GM18909 (cell line): ENCODE results near the gene ZFAND3.

Experiments
- ATAC-seq: cut with Tn5 transposase; IDR thresholded peaks from one replicate; pipeline ENCODE4 v1.9.1; 2021; ENCODE audit warnings: mild to moderate bottlenecking; ENCODE audit not compliant: unreplicated experiment, poor library complexity

ZFAND3 gene

DNA sequence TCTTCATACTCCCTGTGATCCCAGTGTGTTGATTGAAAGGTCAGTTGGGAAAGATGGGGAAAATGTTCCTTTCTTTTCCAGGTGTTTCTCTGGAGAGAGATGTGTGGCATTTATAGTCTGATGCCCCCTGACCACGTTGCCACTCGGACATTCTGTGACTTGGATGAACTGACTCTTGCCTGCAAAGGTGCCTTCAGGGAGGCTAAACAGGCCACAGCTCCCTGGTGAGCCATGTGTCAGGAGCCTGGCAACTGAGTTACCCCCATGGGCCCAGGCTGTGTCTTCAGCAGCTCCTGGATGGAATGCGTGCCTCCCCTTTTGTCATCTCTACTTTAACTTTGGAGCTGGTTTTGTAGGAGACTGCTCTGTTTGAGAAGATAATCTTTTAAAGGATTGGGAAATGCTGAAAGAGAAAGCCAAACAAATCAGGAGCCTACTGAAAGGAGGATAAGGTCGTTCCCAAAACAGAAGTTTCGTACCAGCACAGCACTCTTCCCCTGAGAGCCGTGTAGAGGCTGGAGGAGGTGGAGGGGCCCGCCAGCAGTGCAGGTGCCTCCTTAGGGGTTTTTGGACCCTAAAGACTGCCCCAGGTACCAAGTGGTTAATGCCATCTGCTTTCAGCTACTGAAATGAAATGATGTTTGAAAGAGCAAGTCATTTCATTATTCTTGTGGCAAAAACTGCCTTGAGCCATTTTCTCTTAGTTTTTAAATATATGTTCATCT lies 322.8 kb downstream of the ZFAND3 start:
- ATAC-seq: no peak

DNA sequence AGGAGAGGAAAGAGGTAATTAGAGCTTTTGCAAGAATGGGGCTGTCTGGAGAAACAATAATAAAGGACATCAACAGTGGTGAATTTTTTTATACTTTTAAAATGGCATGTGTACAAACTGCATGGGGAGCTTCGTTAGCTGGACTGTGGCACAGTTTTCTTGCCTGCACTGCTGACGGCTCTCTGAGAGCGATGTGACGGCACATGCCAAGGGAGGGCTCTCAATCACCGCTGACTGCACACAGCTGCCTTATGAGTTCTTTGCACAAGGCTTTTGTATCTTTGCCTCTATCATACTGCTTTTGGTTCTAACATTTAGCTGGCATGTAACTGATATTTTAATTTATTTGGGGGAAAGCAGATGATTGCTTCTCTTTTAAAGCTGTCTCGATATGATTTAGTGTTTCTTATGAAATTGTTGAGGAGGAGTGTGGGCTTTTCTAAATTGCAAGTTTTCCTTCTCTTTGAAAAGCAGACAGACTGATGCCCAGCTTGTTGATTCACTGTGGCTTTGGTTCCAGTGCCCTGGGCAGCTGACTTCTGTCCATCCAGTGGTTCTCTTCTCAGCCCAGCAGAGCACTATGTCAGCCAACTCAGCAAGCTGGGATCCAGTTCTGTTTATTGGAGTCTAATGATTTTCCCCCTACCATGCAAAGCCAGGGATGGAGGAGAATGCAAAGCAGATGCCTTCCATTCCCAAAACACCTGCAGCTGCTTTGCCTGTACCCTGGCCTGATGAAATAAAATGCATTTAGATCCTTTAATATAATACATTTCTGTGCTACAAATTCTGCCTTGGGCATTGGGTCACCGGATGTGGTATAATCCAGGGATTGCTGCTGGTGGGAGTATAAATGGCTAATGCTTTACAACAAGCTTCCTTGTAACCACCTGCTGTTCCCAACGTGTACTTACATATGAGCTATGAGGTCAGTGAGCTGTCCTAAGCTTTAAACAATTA lies 323.9 kb downstream of the ZFAND3 start:
- ATAC-seq: no peak

DNA sequence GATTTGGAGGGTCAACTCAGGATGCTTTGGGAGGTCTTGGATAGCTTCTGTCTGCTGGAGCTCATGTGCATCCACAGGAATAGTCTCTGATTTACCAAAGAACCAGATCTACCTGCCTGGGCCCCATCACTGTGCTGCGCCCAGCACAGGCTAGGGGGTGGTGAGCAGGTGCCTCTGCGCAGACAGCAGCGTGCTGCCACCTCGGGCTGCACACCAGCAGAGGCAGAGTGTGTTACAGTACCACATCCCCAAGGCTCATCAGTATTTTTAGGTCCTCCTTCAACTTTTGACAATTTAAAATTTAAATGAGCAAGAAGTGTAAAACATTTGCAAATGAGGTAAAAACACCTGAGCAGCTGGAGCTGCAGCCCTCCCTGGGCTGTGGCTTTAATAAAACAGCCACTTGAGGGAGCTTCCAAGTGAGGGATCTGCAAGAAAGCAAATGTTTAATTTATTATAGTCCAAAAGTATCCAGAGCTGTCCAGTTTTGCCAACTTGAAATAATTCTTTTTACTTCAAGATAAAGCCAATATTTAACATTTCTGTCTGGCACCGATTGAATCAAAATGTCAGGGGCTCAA lies 324.9 kb downstream of the ZFAND3 start:
- no peak for ATAC-seq

DNA sequence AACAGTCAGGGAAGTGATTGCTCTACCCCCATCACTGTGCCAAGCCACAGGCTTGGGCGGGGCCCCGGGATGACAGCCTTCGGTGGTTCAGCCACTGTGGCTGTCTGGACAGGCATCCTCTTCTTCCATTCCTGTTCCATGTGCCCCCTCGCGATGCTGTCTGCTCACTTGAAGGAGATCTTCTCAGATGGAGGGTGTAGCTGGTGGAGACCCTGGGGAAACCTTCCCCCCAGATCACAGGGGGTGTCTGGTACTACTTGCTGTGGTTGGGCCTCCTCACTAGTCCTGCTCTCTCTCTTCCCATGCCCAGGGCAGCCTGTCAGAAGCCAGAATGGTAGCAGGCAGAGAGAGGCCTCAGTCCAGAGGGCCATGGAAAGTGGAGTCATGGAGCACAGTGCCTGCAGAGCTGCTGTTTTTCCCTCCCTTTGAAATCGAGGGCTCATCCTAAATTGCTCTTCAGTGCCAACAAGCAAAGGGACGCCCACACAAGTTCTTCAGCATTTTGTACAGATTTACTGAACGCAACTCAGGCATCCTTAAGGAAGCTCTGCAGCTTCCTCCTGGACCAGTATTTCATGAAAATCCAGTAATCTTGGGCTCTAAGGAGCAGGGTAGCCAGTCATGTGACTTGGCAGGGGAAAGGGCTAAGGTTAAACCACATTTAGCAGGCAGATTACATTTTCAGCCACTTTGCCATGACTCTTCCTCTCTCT lies 326.6 kb downstream of the ZFAND3 start:
- ATAC-seq: no peak

DNA sequence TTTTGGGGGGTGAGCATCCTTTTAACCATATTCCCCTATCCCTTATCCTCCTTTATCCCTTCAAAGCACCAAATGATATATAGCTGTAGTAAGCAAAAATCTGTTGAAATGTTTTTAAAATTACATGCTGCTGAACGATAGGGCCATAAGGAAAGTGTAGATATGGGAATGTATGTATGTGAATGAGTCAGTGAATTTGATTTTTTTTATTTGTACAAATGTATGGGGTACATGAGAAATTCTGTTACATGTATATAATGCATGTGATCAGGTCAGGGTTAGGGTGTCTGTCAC lies 327.2 kb downstream of the ZFAND3 start:
- ATAC-seq: no peak

DNA sequence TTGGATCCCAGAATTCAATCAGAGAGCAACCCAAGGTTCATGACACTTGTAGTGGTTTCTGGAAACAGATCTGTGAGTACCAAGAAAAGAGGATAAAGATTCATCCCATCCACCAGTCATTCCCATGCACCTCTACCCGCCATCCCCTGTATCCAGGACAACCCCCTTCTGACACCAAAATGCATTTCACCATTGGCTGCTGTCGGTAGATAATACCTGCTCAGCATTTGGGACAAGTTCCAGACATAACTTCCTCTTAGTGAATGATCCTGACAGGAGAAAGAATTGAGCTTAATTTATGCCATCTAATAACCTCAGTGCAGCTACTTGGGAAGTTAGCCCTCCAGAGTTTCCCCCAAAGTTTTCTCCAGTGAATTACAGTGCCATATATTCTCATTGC lies 329.1 kb downstream of the ZFAND3 start:
- ATAC-seq: no peak

DNA sequence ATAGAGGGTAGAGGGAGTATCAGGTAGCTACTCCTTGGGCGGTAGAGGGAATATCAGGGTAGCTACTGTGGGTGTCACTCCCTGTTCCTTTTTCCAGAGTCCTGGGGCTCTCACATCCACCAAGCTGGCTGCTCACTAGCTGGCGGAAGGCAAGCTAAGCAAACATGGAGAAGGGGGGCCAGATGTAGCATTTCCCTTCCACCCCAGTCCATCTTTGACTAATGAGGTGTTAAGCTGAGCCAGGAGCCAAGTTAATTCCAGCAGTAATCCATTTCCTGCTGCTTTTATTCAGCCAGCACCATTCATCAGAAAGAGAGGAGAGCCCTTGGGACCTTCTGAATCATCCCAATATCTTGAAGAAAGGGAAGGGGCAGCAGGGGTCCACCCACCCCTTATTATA lies 330.0 kb downstream of the ZFAND3 start:
- ATAC-seq: no peak

DNA sequence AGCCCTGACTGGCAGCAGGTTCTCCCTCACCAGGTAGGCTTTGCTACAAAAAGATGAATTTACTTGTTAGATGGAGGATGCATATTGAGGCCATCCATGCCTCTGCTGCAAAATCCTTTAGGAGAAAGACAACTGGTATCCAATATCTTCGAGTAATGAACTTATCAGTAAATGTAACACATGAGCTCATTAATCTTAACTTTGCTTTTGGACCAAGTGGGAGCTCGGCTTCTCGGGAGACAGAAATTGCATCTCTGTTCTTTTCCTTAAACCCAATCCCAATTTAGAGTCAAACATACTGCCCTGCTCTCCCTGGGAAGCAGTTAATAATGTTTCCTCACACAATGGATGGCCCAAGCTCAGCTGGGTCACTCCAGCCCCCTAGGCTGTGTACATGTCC lies 330.5 kb downstream of the ZFAND3 start:
- ATAC-seq: no peak

DNA sequence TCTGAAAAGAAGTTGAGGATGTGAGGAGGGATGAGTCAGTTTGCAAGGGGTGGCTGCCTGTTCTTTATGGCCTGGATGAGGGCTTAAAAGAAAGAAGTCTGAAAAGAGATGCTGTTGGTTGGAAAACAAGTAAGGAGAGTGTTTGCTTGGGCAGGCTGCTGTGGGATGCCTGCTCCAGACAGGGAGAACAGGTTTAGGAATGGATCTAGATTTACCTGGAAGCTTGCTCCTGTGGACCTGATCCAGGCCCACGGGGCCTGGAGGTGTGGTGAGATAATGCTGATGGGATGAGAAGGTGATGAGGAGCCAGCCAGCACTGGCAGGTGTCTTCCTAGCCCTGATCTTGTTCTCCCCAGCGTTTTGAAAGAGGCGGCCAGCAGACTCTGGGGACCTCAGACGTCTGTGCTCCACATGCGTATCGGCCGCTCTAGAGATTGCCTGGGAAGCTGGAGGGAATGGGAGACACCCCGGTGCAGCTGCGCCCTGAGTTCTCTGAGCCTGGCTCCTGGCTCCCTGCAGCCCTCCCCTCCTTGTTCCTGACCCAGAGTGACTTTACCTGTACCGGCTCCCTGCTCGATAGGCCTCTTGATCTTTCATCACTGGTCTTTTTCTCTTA lies 331.3 kb downstream of the ZFAND3 start:
- ATAC-seq: no peak

DNA sequence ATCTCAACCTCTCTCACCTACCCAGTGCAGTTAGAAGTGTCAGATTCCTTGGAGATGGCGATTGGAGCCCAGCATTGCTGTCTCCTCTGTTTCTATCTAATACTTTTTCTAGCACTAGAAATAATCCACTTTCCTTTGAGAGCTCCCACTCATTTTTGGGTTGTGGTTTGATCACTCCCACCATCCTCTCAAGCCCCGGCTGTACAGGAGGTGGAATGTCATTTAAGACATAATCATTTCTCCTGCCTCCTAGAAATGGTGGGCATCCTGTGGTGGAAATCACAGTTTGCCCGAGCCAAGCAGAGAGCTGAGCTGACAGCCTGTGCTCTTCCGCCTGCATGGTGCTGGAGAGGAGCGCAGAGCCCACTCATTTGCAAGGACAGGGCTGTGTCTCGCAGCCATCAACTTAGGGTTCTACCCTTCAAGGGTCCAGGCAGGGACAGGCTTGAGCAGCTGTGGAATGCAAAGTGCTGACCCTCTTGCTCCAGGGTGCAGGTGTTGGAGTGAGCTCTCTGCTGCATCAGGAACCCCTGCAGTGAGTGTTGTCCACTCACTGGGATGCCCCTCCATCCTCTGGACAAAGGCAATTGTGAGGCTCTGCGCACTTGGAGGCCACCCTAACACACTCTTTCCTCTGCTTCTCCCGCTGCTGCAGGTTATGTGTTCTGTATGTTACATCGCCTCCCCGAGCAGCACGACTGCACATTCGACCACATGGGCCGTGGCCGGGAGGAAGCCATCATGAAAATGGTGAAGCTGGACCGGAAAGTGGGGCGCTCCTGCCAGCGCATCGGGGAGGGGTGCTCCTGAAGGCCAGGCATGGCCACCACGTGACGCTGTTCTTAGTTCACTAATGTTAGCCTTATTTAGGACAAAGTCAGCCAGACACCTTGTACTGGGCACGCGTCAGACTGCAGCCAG lies 332.3 kb downstream of the ZFAND3 start:
- ATAC-seq: no peak

DNA sequence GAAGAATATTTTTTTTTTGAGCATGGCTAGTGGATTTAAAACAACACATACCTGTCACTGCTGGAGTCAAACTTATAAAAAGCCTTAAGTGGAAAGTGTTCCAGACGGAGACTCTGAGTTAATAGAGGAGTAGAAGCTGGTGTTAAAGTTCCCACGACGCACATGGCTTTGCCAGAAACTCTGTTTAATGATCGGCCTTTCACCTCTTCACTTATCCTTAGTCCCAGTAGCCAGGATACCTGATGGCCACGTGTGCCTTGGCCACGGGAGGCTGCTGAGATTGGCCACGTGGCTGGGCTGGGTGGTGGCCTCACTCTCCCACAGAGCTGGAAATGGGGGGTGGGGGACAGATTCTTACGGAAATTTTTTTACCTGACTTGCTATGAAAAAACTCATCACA lies 333.1 kb downstream of the ZFAND3 start:
- ATAC-seq: no peak

DNA sequence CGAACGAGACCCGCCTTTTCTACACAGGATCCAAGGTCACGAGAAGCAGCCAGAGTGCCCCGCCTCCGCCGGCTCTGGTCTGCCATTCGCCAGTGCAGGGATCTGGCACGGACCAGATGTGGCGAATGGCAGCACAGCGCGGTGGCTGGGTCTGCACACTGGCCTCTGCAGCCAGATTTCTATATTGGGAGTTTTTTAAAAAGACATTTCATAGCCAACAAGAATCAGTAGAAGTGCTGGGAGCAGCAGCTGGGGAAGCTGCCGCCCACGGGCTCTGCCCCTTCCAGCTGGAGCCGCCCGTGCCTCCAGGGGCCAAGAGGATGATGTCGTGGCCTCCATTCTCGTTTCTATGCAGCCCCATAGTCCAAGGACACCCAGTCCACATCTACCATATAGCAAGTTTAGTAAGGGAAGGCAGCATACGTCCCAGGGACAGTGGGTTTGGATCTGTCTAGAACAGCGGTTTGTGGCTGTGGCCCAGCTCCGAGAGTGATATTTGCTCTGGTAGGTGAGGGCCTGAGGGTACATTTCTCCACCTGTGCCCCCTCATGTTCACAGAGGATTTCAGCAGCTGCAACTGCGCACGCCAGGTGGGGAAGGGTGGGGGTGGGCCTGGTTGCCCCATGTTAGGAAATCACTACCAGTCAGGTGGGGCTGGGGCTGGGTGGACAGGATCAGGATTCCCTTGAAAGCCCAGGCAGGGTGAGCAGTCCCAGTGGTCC lies 333.7 kb downstream of the ZFAND3 start:
- ATAC-seq: no peak

DNA sequence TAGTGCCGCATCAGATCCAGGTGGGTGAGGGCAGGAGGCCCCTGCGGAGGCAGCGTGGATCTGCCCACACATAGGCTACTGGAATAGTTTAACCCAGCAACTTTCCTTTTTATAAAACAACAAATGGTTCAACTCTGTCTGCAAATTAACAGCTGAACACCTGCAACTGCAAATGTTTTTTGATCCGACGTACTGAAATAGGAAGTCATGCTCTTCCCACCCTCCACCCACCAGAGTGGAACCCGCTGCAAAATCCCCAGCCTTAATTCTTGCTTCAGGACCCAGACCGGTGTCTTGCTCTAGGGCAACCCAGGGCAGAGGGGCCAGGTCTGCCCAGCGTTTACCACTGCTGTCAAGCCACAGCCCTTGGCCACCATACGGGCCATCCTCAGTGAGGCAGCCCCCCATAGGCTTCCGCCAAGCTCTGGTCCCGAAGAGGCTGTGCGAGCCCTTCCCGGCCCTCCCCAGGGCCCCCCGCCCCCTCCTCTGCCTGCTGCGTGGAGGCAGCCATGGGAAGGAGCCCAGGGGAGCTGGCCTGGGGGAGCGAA lies 334.3 kb downstream of the ZFAND3 start:
- ATAC-seq: no peak

DNA sequence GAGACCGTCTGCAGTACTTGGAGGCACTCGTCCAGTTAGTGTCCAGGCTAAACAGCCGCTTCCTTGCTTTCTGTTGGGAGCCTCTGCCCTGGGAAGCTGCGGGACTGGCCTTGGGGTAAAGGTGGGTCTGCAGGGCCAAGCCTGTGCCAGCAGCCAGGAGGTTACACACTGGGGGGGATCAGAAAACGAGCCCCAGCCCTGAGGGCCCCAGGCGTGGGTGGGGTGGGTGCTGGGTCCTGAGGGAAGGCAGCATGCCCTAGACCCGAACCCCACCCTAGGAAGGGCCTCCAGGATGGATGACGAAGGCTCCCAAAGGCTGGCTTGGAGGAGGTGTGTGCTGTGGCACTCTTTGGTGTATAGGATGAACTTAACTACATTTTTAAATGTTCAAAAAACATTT lies 335.2 kb downstream of the ZFAND3 start:
- no peak for ATAC-seq

DNA sequence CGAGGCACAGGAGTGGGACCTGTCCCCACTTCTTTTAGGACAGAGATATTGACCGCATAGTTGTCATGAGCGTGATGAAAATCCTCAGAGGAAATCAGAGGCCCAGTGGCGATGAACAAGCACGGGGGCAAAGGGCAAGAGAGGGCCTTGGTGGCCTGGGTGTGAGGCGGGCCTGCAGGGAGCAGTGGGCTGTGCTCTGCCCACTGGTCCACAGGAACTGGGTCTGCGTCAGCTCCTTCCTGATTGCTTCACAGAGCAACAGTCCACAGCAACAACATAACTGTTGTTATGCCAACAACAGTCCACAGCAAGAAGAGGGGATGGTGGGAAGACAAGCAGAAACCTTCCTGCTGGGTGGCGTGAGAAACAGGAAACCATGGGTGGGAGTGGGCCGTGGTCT lies 335.6 kb downstream of the ZFAND3 start:
- no peak for ATAC-seq

DNA sequence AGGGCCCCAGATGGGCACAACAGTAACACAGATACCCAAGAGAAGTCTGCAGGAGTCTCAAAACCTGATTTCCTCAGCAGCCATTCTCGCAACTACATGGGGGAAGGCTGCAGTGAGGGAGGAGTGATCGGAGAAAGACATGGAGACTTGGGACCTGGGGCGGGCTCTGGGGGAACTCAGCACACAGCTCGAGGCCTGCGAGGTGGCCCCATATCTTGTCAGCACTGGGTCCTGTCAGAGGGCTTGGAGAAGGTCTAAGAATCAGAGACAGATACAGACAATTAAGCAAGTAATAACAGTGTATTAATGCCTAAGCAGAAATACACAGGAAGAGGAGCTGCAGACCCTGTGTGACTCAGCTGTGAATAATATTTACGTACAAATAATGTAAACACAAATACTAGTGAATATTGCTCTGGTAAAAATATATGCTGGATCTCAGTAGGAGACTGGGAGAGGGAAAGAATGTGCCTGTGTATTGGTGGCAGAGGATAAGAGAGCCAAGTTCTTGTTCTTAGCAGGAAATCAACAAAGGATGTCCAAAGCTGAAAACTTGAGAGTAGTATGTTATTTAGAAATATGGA lies 336.2 kb downstream of the ZFAND3 start:
- no peak for ATAC-seq

DNA sequence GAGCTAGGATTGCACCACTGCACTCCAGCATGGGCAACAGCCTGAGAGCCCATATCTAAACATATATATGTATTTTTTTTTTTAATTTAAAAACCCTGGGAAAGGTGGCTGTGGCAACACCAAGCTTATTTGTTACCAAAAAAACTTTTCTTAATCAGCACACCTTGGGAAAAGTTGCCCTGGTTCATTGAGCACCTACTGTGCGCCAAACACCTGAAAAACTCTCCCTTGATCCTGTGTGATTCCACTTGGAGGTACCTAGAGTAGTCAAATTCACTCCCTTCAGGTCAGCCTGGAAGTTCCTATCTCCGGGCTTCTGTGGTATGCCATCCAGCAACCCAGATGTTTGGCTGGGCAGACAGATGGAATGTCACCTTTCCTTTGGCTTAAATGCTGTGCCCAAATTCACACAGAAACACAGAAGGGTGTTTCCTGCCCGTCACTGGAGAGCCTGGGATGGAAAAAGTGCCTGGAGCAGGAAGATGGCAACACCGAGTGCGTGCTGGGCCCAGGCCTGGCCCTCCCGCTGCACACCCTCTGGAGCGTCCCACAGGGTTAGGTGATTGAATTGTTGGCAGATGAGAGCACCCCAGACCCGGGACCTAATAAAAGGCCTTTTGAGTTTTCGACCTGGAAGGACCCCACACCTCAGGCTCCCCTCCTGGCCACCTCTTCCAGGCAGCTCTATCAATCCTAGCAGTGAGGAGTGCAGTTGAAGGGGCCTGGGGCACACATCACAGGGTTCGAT lies 337.5 kb downstream of the ZFAND3 start:
- ATAC-seq: no peak
